22Rv1 (cell line): ENCODE data around the gene KMT2D.

Source experiments
- H3K27ac ChIP-seq: fragments of 450-650 bp; 2 replicates; pipeline ENCODE4 v1.5.1; 2017
- CTCF ChIP-seq: fragments of 450-650 bp; IDR thresholded peaks from 2 replicates; pipeline ENCODE4 v1.5.1; 2017; ENCODE audit warnings: mild to moderate bottlenecking
- ZFX ChIP-seq: fragments of 450-650 bp; IDR thresholded peaks from 2 replicates; pipeline ENCODE4 v1.6.1; 2017; ENCODE audit warnings: antibody characterized with exemption, borderline replicate concordance

KMT2D gene

DNA sequence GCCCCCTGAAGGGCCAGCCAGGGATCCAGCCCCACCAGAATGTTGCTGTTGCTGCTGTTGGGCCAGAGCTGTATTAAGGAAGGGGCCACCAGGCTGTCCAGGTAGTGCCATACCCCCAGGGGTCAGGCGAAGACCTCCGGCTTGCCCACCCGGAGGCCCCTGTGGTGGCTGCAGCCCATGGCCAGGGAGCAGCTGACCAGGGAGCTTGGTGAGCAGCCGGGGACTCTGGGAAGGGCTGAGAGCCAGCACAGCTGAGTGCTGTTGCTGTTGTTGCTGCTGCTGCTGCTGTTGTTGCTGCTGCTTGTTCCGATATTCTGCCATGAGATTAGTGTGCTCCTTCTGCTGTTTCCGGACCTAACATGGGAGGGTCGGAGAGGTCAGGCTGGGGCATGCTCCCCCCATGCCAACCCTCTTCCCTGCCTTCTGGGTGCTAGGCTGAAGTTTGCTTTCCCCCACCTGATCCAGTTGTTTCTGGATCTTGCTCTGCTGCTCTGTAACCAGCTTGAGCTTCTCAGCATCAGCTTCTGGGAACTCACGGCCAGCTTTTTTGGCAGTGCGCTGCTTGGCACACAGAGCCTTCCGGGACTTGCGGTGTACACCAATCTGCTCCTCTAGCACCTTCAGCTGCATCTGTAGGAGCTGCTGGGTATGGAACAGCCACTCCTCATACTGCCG, 26.8 kb downstream of the KMT2D start:
- TF ChIP-seq ZFX (no peak), CTCF (no peak)
- H3K27ac ChIP-seq = no peak overlapping the region

GRCh38 chr12:49032679-49033447, 27.7 kb downstream of the KMT2D start:
- TF ChIP-seq CTCF (no peak), ZFX (no peak)
- no peak overlapping the region; the same call in 1 of the 2 replicates for H3K27ac ChIP-seq

DNA sequence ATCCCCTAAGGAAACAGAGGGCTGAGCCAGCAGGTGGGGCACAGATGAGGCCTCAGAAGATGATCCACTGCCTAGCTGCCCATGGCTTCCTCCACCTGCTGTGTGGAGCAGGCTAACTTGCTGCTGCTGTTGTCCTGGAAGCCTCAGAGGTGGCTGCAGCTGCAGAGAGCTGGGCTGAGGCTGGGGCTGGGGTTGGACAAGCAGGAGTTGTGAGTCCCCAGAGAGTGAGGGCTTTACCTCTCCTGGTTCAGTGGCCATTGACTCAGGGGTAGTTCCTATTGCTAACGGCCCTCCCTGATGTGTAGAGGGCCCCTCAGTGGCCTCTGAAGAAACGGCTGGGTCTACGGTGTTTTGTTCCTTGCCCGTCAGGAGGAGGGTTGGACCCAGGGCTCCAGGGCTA, 28.3 kb downstream of the KMT2D start:
- TF ChIP-seq ZFX (no peak), CTCF (no peak)
- no peak overlapping the region for H3K27ac ChIP-seq

DNA sequence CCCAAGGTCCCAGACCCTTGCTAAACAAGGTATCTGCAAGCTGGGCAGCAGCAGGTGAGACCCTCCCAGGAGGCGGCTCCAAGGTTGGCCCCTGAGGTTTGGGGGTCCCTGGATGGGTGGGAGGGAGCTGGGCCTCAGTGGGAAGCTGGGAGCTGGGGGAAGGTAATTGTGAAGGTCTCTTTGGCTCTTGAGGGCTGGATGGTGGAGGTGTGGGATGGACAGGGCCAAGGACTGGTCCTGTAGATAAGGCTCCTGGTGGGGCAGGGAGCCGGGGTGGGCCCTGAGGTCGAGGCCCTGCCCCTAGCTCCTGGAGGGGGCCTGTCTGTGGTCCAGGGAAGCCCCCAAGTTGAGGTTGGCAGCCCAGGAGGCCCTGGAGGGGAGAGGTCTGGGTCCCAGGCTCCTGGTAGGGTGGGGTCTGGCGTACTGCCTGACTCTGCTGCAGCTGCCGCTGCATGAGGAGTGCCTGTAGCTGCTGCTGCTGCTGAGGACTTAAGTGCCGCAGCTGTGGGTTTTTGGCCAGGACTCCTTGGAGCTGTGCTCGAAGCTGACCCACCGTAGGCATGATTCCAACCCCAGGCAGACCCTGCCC, 28.9 kb downstream of the KMT2D start:
- TF ChIP-seq CTCF (no peak), ZFX (no peak)

GRCh38 chr12:49030714-49031572, 29.7 kb downstream of the KMT2D start:
- TF ChIP-seq CTCF = no peak
- no peak for TF ChIP-seq ZFX
- H3K27ac ChIP-seq = no peak overlapping the region

More for the DNA sequence above, 28.9 kb downstream of the KMT2D start:
- H3K27ac ChIP-seq = no peak overlapping the region

DNA sequence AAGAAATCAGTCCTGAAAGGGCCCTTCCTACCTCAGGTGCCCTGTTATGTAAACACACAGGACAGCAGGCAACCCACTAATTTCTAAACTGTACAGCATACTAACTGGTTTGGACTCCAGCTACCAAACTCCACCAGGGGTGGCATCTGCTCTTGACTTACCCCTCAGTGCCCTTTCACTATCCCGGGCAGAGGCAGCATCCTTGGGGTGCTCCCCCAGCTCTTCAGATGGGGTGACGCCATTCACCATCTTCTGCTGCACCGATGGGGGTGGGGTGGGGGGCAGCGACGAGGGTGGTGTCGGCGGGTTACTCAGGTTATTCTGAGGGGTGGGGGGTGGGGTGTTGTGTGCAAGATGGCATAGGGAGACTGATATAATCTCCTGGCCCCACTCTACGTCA, 30.5 kb downstream of the KMT2D start:
- no peak overlapping the region for H3K27ac ChIP-seq
- TF ChIP-seq CTCF (no peak), ZFX (no peak)
